GM23248 (cell line): ENCODE data around the gene RPL29.

ENCODE experiments used
- EZH2 ChIP-seq: fragments of 200-600 bp; sonication (generic); IDR thresholded peaks from 2 replicates; pipeline ENCODE4 v1.6.1; 2018; ENCODE audit warnings: antibody characterized with exemption, mild to moderate bottlenecking; ENCODE audit not compliant: insufficient read depth, poor library complexity, severe bottlenecking
- EZH2phosphoT487 ChIP-seq: fragments of 200-600 bp; sonication (generic); IDR thresholded peaks from 2 replicates; pipeline ENCODE4 v1.6.1; 2018; ENCODE audit warnings: antibody characterized with exemption, moderate library complexity, mild to moderate bottlenecking, low read depth; ENCODE audit not compliant: insufficient read depth

DNA sequence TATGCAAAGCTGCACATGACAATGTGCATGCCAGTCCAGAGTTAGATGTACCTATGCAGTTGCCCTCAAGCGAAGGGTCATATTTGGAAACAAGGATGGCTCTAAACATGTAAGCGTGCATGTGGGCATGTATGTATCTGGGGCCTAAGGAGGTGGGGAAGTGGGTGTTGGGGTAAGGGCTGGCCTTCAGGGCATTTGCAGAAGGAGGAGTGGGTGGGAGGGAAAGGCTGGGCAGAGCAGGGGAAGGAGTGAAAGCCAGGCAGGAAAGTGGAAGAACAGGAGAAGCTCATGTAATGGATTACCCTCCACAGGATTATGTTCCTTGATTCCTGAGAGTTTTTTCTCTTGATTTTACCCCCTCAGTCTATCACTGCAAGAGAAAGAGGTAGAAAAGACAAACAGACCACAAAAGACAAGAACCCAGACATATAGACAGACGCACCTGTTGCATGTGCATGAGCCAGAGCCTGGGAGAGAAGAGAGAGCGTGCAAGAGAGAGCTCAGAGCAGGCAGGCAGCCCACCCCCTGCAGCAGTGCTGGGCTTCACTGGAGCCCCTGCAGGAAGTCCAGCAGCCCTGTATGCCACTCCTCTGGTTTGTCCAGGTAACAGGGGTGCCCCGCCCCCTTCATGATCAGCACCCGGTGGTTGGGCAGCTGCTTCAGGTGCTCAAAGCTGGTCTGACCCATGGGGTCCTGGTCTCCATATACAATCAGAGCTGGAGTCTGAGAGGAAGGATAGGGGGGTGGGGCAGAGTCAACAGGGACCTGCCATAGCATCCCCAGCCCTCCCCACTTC, 26.6 kb downstream of the RPL29 start:
- no peak for TF ChIP-seq EZH2phosphoT487
- no peak for TF ChIP-seq EZH2
